ENCODE data around the gene SH2D6.
A peak's percentile ranks its signal among the peaks of the same experiment; 100 is the strongest.

SH2D6 gene

DNA sequence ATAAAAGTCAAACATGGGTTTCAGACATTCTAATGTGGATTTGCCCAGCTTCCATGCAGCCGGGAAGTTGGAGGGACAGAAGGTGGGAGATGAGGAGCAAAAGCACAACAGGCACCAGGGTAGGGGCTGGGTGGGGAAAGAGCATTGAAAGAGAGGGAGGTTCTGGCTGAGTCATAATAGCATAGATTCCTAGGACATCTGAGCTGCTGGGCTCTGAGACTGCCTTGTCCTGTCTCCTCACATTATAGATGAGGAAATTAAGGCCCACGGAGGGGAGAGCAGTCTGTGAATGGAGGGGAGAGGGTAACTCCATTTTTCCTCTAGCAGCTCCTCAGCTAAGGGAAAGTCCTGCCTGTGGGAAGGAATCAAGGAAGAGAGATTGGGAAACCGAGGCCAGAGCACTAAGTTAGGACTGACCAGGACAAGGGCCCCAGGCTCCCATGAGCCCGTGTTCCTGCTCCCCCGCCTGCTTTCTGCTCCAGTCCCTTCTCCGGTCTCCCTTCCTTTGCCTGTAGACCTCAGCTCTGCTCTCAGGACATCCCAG, 26.2 kb downstream of the SH2D6 start:
- no peak for DNase-seq

DNA sequence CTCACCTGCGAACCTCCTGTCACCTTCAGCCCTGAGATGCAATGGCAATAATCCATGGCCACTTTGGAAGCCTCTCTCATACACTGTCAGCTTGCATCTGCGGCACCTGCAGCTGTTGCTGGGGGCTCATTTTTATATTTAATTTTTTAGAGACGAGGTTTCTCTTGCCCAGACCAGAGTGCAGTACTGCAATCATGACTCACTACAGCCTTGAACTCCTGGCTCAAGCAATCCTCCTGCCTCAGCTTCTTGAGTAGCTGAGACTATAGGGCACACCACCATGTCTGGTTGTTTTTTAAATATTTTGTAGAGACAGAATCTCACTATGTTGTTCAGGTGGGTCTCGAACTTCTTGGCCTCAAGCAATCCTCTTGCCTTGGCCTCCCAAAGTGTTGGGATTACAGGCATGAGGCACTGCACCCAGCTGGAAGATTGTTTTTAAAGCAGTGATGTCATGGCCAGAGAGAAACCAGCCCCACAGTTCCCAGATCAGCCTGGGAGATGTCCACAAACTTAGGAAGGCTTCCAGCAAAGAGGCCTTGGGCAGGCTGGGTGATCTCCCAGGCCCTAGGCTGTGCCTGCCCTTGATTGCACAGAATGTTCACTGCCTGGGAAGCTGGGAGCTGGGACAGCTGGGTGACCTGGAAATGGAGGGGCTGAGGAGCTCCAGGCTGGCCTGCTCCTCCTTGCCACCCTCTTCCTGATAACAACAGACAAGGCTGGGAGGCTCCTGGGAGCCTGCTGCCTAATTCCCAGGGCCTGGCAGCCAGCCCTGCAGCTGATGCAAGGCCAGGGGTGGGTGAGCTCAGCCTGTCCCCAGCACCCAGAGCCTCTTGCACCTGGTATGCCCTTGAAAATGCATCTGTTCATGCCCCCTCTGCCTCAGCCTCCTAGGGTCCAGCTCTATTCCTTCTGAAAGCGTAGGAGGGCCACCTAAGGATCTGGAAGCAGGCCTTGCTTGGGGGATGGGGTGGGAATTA, 27.1 kb downstream of the SH2D6 start:
- DNase-seq, result peak; percentile 47

DNA sequence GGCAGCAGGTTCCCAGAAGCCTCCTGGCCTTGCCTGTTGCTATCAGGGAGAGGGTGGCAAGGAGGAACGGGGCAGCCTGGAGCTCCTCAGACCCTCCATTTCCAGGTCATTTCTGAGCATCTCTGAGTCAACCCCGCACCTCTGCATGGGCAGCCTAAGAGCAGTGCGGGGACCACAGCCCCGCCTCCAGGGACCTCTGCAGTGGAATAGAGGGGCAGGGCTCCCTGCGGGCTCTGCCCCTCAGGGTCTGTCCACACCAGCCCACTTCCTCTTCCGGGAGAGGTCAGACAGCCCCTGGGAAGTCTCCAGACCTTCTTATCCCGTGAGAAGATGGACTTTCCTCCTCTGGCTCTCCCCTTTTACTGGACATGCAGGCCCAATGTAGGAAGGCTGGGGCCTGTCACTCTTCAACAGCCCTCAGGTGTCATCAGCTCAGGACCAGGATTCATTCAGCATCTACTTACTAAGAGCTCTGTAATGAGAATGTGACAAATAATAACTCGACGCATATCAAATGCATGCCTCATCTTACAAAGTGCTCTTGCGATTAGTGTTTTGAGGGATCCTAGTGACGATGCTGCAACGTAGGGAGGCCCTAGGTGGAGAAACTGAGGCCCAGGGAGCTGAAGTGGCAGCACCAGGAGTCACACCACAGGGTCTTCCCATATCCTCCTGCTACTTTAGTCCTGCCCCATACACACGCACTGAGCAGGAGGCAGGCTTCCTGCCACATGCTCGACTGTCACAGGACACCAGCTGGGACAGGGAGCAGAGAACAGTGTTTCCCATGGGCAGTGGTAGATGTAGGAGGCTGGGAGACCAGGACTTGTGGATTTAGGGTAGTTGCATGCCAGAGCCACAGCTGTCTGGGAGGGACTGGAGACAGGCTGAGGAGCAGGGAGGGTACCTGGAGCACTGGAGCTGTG, 28.0 kb downstream of the SH2D6 start:
- no peak for DNase-seq

DNA sequence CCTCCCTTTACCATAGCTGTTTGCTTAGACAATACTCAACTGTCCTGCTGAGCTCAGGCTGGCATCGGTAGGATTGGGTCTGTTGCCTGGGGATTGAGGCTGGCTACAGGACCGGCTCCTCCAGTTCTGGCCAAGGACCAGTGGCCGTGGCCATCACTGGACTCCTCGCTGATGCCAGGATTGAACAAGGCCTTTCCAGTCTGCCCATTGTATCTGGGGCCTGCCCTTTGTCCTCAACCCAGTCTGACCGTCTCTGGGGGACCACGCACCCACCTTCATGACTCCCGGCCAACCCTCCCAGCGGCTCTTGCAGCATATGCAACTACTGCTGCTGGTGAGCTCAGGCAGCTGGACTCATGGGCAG, 28.7 kb downstream of the SH2D6 start:
- no peak for DNase-seq

DNA sequence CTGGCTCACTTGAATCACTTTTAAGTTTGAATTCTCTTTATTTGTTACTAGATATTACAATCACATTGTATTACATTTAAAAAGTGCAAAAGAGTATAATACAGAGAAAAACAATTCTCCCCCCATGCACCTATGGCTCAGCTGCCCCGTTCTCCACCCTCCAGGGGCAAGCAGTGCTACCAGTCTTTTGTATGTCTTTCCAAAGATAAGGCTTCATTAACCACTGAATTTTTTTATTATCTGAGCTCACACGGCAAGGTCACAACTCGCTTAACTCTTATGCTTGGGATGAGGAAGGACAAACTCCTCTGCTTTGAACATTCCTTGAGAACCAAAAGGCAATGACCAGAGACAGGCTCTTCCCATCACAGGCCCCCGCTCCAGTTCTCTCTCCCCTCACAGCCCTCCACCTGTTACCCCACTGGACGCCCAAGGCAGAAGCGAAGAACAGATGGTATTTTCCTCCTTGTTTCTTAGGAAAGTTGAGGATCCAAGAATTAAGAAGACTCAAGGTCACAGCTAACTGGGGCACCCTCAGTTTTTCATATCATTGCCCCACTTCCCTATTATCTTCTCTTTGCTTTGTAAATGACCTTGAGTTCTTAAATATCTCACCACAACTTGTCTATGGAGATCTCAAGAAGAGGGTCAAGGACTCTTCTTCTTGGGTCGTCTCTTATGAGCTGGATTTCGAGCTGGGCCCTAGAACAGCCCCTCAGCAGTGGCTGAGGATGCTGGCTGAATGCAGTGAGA, 30.1 kb downstream of the SH2D6 start:
- DNase-seq, result no peak

DNA sequence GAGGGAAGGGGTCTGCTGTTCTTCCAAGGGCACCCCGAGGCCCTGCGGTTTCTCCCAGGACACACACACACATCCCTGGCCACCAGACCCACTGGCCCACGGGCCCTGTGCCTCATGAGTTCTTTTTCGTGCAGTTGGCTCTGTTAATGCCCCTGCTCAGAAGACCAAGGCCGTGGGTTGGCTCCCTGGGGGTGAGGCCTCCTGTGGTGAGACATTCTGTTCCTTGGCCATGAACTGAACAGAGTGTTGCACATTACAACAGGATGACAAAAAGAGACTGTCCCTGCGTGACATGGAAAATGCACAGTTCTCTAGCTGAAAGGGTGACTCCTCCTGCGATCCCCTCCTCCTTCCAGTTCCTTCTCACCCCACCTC, 30.7 kb downstream of the SH2D6 start:
- no peak for DNase-seq

DNA sequence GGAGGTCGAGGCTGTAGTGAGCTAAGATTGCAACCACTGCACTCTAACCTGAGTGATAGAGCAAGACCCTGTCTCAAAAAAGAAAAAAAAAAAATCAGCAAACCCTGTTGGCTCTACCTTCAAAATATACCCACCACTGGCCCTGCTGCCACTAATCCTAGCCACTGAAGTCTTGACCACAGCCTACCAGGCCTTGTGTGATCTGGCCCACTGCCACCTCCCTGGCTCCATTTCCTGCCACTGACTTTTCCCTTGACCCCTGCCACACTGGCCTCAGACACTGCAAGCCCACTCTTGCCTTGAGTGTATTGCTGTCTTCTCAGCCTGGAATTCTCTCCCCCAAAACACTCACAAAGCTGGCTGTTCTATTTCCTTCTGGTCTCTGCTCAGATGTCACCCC, 33.7 kb downstream of the SH2D6 start:
- no peak for DNase-seq

DNA sequence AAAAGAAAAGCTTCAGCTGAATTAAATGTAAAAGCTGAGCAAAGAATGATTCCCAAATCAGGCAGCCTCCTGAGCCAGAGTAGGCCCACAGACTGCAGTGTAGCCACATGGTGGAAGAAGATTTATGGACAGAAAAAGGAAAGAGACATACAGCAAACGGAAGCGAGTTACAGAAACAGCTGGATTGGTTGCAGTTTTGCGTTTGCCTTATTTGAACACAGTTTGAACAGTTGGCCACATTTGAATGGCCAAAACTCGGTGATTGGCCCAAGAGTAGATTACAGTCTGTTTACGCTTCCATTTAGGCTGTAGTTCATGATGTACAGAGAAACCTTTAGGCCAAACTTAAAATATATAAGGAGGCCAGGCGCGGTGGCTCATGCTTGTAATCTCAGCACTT, 35.1 kb downstream of the SH2D6 start:
- DNase-seq, result no peak

DNA sequence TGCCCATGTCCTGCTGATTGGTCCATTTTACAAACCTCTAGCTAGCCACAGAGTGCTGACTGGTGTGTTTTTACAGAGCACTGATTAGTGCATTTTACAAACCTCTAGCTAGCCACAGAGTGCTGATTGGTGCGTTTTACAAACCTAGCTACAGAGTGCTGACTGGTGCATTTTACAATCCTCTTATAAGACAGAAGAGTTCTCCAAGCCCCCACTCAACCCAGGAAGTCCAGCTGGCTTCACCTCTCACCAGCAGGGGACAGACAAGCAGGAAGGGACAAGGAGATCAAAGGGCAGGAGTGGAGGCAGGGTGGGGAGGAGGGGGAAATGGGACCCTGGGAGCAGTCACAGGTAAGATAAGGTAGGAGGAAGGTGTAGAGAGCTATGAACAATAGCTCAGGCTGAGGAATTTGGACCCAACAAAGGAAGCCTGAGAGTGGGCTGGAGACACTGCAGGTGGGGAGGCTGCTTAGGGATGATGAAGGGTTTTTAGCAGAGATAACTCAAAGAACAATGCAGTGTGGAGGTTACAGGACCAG, 37.1 kb downstream of the SH2D6 start:
- no peak for DNase-seq

DNA sequence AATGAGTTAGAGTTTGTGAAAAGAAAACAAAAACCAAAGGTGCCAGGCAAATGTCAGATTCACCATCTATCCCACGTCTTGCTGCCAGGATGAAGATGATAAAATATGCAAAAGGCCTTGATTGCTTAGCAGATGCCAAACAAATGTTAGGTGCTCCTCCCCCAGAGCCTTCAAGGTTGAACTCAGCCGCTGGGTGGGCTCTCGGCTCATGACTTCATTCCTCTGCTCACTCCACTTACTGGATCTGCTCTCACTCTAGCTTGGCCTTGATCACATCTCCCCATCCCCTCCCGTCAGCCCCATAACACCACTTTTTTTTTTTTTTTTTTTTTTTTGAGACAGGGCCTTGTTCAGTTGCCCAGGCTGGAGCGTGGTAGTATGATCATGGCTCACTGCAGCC, 38.5 kb downstream of the SH2D6 start:
- no peak for DNase-seq

DNA sequence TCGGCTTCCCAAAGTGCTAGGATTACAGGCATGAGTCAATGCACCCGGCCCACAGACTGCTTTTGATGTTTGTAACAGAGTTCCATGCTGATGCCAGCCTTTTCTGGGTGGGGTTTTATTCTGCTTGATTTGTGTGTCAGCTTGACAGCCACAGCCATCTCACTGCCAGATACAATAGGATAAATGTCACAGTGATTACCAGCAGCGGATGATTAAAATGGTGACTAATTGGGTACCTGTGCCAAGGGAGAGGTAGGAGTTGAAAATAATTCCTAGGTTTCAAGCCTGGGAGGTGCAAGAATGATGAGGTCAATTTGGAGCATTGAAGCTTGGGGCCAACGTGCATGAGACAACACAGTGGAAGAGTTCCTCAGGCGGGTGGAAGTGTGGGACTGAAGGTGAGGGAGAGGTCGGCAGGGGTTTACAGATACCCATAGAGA, 39.4 kb downstream of the SH2D6 start:
- no peak for DNase-seq

DNA sequence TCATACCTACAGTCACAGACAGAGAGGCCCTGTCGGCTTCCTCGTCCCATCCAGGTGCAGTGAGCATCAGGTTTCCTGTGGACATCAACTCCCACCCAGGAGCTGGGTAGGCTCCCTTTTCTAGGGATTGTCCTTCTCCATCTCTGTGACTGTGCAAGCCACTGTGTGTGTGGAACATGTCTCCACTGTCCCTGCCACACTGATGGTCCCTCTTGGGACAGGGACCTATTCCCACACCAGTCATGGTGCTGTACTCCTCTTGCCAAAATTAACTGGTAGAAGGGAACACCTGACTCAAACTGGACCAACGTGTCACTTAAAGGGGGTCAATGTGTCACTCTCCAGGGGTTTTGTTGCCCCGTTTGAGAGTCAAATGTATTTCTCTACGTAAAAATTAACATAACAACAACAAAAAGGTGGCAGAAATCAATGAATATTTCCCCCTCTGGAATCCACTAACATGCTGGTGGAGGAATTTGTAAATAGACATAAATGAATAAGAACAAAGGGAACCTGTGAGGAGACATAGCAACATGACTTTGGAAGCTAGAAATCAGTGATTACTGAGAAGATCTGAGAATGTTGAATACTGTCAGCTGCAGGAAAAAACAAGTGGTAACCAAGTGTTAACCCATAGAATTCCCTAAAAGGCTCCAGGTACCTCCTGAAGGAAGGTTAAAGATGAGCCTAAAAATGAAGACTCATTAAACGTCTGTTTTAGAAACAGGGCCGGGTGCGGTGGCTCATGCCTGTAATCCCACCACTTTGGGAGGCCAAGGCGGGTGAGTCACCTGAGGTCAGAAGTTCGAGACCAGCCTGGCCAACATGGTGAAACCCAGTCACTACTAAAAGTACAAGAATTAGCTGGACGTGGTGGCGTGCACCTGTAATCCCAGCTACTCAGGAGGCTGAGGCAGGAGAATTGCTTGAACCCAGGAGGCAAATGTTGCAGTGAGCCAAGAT, 40.4 kb downstream of the SH2D6 start:
- DNase-seq, result no peak

DNA sequence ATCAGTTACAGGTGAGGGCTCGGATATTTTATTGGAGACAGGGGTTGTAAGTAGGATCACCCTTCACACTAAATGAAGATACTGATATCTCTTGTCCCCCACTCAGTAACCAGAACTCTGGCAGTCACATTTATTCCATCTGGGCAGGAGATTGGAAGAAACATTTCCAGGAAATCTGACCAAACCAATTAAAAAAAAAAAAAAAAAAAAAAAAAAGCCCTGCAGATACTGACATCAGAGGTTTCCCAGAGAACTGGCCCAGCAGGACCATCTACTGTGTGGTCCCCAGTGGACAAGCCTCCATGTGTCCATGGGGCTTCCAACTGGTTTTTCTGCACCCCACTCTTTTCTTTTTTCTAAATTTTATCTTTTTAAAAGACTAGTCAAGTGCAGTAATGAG, 41.3 kb downstream of the SH2D6 start:
- DNase-seq, result no peak

DNA sequence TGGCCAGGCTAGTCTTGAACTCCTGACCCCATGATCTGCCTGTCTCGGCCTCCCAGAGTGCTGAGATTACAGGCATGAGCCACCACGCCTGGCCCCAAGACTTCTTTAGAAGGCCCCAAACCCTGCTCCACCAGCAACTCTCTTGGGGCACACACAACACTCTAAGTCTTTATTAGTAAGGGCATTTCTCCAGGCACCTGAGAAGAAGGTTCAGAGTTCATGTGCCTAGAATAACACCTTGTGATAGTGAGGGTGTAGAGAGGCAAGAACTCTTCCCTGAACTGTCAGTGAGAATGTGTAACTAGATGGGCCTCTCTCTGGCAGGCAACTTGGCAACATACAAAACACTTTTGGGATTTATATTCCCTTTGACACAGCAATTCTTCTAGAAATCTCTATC, 43.8 kb downstream of the SH2D6 start:
- DNase-seq, result no peak

DNA sequence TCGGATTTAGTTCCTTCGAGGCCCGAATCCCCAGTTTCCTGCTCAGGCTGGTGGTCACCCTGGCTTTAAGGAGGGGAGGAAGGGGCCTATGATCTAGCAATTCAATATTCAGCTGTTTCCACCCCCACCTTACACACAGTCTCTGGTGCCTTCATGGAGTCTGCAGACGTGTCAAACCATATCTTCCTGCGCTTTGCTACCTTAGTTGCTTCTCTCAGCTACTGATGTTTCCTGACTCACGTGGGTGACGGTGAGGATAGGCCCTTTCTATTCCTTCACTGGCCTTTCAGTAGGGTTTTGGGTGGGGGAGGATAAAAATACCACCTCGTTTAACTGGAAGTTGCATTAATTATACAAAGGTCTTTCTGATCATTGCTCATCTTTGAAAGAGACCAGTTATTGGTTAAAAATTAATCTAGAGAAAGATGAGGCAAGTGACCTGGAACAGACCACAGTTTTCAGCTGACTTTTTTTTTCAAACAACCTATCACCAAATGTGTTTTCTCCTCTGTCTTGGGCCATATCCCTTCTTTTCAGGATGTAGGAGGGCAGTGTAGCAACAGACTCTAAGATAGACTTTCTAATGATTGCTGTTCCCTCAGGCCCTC, 49.7 kb downstream of the SH2D6 start:
- no peak for DNase-seq

DNA sequence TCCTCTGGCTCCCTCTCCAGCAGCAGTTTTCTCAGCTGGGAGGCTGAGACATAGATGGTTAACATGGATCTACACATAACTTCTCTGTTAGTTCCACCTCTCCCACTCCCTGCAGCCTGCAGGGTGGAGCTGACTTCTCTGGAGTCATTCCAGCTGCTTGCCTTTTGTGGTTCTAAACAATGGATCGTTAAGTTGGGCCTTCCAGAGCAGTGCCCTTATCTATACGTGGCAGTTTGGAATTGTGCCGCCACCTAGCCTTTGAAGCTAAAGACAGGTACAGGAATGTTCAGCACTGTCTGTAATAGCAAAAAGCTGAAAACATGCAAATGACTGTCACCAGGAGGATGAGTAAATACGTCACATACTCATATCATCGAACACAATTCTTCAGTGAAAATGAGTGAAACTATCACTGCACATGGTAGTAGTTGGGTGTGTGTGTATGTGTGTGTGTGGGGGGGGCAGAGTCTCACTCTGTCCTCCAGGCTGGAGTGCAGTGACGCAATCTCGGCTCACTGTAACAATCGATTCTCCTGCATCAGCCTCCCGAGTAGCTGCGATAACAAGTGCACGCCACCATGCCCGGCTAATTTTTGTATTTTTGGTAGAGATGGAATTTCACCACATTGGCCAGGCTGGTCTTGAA, 50.3 kb downstream of the SH2D6 start:
- DNase-seq, result no peak

DNA sequence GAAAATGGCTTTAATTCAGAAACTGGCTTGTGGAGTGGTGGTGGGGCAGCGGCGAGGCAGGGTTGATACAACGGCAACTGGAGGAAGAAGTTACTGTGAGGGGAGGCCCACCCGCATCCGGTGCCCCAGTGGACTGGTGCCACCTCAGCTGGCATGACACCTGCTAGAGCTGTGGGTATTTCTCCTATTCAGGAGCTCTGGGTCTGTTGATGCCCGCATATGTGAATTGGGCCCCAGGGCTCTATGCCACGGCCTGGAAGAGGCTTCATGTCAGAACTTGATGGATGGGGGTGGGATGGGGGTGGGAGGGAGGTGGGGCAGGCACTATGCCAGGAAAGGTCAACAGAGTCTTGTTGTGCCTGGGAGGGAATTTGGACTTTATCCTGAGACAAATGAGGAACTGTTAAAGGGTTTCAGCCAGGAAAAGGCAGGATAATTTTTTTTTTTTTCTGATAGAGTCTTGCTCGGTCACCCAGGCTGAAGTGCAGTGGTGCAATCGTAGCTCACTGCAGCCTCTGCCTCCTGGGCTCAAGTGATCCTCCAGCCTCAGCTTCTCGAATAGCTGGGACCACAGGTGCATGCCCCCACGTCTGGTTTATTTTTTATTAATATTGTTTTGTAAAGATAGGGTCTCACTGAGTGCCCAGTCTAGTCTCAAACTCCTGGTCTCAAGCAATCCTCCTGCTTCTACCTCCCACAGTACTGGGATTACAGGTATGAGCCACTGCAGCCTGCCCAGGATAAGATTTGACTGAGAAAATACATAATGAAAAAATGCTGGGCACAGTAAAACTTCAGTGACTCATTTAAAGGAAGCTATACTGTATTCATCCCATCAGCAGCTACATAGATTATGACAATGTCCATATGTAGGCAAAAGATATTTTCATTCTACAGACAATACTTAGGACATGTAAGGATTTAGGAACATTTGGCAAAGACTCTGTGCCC, 52.6 kb downstream of the SH2D6 start:
- no peak for DNase-seq

DNA sequence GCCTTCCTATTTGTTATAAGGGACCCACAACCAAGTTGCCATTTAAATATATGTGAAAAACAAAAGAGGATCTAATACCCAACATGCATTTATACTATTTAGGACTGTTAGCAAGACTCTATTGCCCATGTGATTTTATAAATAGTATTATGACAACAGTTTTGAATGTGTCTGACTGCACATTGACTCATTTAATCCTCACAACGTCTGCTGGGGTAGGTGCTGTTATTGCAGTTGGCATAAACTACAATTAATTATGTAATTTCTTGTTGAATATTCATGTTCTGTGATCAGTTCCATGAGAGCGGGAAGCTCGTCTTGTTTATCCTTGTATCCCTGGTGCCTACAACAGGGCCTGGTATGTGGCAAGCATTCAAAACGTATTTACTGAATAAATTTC, 53.7 kb downstream of the SH2D6 start:
- no peak for DNase-seq

Measured in NCI-H2107 (cell line).